Prostate gland (tissue), 2 donors: Measurements from ENCODE around the gene ASB6.

ENCODE experiments used
- POLR2A ChIP-seq: fragments of 450-650 bp; IDR thresholded peaks from one replicate; pipeline ENCODE4 v1.6.1; 2016; ENCODE audit warnings: antibody characterized with exemption, mild to moderate bottlenecking
- TF ChIP-seq, protein P1 (sequence below), 4 experiments: fragments of 200-600 bp in 2 of 4; fragments of 450-650 bp in 2 of 4; sonication (generic) in 2 of 4; IDR thresholded peaks; 1 replicate in 3 of 4; 2 replicates in 1 of 4; pipeline ENCODE4 v1.5.1; 2016 to 2019; ENCODE audit warnings: antibody characterized with exemption in 4 of 4, mild to moderate bottlenecking in 2 of 4, moderate library complexity in 2 of 4

- TF ChIP-seq POLR2A: no peak
- TF ChIP-seq, protein P1, sequence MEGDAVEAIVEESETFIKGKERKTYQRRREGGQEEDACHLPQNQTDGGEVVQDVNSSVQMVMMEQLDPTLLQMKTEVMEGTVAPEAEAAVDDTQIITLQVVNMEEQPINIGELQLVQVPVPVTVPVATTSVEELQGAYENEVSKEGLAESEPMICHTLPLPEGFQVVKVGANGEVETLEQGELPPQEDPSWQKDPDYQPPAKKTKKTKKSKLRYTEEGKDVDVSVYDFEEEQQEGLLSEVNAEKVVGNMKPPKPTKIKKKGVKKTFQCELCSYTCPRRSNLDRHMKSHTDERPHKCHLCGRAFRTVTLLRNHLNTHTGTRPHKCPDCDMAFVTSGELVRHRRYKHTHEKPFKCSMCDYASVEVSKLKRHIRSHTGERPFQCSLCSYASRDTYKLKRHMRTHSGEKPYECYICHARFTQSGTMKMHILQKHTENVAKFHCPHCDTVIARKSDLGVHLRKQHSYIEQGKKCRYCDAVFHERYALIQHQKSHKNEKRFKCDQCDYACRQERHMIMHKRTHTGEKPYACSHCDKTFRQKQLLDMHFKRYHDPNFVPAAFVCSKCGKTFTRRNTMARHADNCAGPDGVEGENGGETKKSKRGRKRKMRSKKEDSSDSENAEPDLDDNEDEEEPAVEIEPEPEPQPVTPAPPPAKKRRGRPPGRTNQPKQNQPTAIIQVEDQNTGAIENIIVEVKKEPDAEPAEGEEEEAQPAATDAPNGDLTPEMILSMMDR (IDR thresholded peaks at IDR 0.05): no peak
Measured at GRCh38 chr9:129661029-129661428, 19.1 kb upstream of the ASB6 start.
